ENCODE results near the gene PANK1. TPM values are rescaled to one million over a fixed set of nuclear protein-coding genes. Genes with fewer than 3 reads are reported as not detected.

The PANK1 gene
- total and polyA plus RNA-seq, 2 donors (not counting 3 experiments of a cell fraction or from before 2014, with no cell fraction given): 2.0 to 6.3 TPM

GRCh38 chr10:89625041-89625765, 19.8 kb downstream of the PANK1 start:
- Histone ChIP-seq H3K27ac (ENCODE audit: insufficient read depth, low read depth, low read length) (no peak overlapping the region), H3K27me3 (ENCODE audit: control insufficient read depth in 2 of 2, insufficient read depth in 2 of 2, low read length in 2 of 2) (no peaks in the 10 kb centered on the region), H2AFZ (ENCODE audit: low read depth, low read length) (no peak overlapping the region), H4K20me1 (replicated peaks; ENCODE audit: control insufficient read depth, extremely low read depth, insufficient read depth, low read length) (no peaks in the 10 kb centered on the region), H3K79me2 (ENCODE audit: control insufficient read depth, insufficient read depth, low read length) (no peaks in the 10 kb centered on the region), H3K36me3 (ENCODE audit: control insufficient read depth in 2 of 2, extremely low read depth in 1 of 2, insufficient read depth in 2 of 2, low read length in 2 of 2) (no peaks in the 10 kb centered on the region), H3K9ac (replicated peaks; ENCODE audit: extremely low read depth, insufficient read depth, low read length) (no peak overlapping the region), H3K4me2 (ENCODE audit: insufficient read depth, low read length) (no peak overlapping the region), H3K4me3 (replicated peaks in 1 of 3; ENCODE audit: insufficient read depth in 1 of 3, low read depth in 1 of 3, low read length in 3 of 3) (no peak overlapping the region), H3K4me1 (ENCODE audit: control insufficient read depth, extremely low read depth, insufficient read depth, low read length) (no peaks in the 10 kb centered on the region), H3K9me1 (replicated peaks; ENCODE audit: control insufficient read depth, extremely low read depth, insufficient read depth, low read length) (no peaks in the 10 kb centered on the region), H3K9me3 (replicated peaks; ENCODE audit: control insufficient read depth, insufficient read depth, low read length) (no peaks in the 10 kb centered on the region)
- FAIRE-seq (no peak), DNase-seq (ENCODE audit: low read depth, low spot score) (no peak)
- intact Hi-C loops (cut with micrococcal nuclease): no loop called here
- POLR2A ChIA-PET: no interaction called here
- dilution Hi-C loops (cut with MboI; ENCODE audit: extremely low pct_ligation_motif_present, low sequenced_read_pairs): no loop called here
- no peak for TF ChIP-seq POLR2A (IDR thresholded peaks at IDR 0.05; ENCODE audit: low read depth, low read length)
- TF ChIP-seq JUN (IDR thresholded peaks at IDR 0.05; ENCODE audit: borderline replicate concordance, insufficient read depth, insufficient read length, low read depth): no peak
- TF ChIP-seq GATA2 (IDR thresholded peaks at IDR 0.05; ENCODE audit: insufficient read depth, insufficient read length, low read depth, low read length): no peak
- no peak for TF ChIP-seq MYC (IDR thresholded peaks at IDR 0.05; ENCODE audit: low read depth, low read length)
- no peak for TF ChIP-seq CTCF (IDR thresholded peaks at IDR 0.05; ENCODE audit: extremely low read depth in 1 of 2, insufficient read depth in 1 of 2, low read depth in 1 of 2, low read length in 2 of 2)
- no peak for TF ChIP-seq POLR2AphosphoS5 (IDR thresholded peaks at IDR 0.05; ENCODE audit: insufficient read depth, low read depth, low read length)
- no peak for TF ChIP-seq MAX (IDR thresholded peaks at IDR 0.05; ENCODE audit: insufficient read depth, insufficient read length)
- TF ChIP-seq FOS (IDR thresholded peaks at IDR 0.05; ENCODE audit: borderline replicate concordance, insufficient read depth, low read length): no peak
- TF ChIP-seq EZH2 (IDR thresholded peaks at IDR 0.05; ENCODE audit: borderline replicate concordance, low read depth, low read length, severe bottlenecking): no peak
- no TSS peak for BruUV-seq (replicated peaks)
- CTCF ChIA-PET: interaction anchor here (1.1 kb wide), 1 partner anchor 10 kb away, joined by 3 read pairs; no protein-coding TSS in a partner anchor

Measured in endothelial cell of umbilical vein (primary cell).